ENCODE data around the gene TTN. TPM values are rescaled to one million over a fixed set of nuclear protein-coding genes. Genes with fewer than 3 reads are reported as not detected.

Gene TTN
- total and polyA plus RNA-seq, 2 of the 8 experiments (the other 6 are each of a cell fraction or from before 2014, with no cell fraction given): 0.30 to 9.7 TPM

DNA sequence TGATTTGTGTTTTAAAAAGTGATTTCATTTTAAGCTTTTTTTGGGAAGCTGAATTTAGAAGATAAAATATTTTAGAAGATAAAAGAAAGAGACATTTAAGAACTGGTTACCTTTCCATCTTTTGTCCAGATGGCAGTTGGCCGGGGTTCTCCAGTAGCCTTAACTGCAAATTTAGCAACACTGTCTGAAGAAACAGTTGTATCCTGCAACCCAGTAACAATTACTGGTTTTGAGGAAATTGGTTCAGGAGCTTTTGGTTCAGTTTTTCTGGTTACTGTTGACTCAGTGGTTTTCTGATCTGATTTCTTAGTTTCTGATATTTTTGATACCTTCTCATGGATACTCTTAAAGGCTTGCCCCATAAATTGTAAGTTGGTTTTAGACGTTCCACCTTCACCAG, 277.1 kb downstream of the TTN start:
- Histone ChIP-seq H4K91ac (replicated peaks; ENCODE audit: insufficient read length, low read length) (no peak overlapping the region), H3K23ac (ENCODE audit: insufficient read length) (no peak overlapping the region), H3K4ac (replicated peaks; ENCODE audit: insufficient read length, low read depth, low read length) (no peak overlapping the region), H2BK120ac (replicated peaks; ENCODE audit: low read depth, low read length) (no peak overlapping the region), H3K79me2 (ENCODE audit: control insufficient read depth in 1 of 2, insufficient read depth in 2 of 2, low read length in 2 of 2) (peaks cover 5 to 77% of the 10 kb centered on the region in 2 experiments; a peak in 3 of 4 replicates), H2BK12ac (ENCODE audit: low read depth, low read length) (no peak overlapping the region), H3K4me3 (ENCODE audit: extremely low read depth in 1 of 4, insufficient read depth in 2 of 4, low read depth in 3 of 4, low read length in 4 of 4) (no peak overlapping the region), H3K14ac (ENCODE audit: insufficient read length) (no peak overlapping the region), H2BK5ac (ENCODE audit: low read depth, low read length) (no peak overlapping the region), H4K8ac (ENCODE audit: extremely low read depth, insufficient read depth, low read length) (no peak overlapping the region), H3K56ac (replicated peaks; ENCODE audit: insufficient read length, low read depth, low read length) (no peak overlapping the region), H3K4me2 (ENCODE audit: insufficient read depth in 1 of 2, low read depth in 2 of 2, low read length in 2 of 2) (no peak overlapping the region), H4K20me1 (replicated peaks in 1 of 2; ENCODE audit: control insufficient read depth in 1 of 2, insufficient read depth in 2 of 2, low read length in 2 of 2) (peaks cover 0 to 7% of the 10 kb centered on the region in 2 experiments), H3K9ac (replicated peaks in 1 of 4; ENCODE audit: extremely low read depth in 1 of 4, low read depth in 3 of 4, low read length in 3 of 4) (no peak overlapping the region), H3K9me3 (ENCODE audit: insufficient read depth in 2 of 2, low read depth in 1 of 2, low read length in 1 of 2) (no peaks in the 10 kb centered on the region), H3K36me3 (ENCODE audit: control insufficient read depth in 2 of 4, insufficient read depth in 4 of 4, low read length in 3 of 4) (peaks cover 0 to 29% (median 14%) of the 10 kb centered on the region in 4 experiments; a peak in 6 of 8 replicates), H2AFZ (ENCODE audit: low read length) (no peak overlapping the region), H3K18ac (ENCODE audit: extremely low read depth, low read length) (no peak overlapping the region), H3K27me3 (replicated peaks in 1 of 4; ENCODE audit: control insufficient read depth in 3 of 4, extremely low read depth in 1 of 4, insufficient read depth in 3 of 4, low read length in 3 of 4) (no peaks in the 10 kb centered on the region), H2BK20ac (ENCODE audit: low read length) (no peak overlapping the region), H3K27ac (ENCODE audit: low read depth, low read length) (no peak overlapping the region), H3K79me1 (ENCODE audit: low read depth, low read length) (peaks cover 17% of the 10 kb centered on the region), H2BK15ac (ENCODE audit: low read length) (no peak overlapping the region), H2AK5ac (ENCODE audit: low read depth, low read length) (no peak overlapping the region), H4K5ac (ENCODE audit: insufficient read length, low read depth, low read length) (no peak overlapping the region), H3K4me1 (replicated peaks in 1 of 4; ENCODE audit: control insufficient read depth in 3 of 4, insufficient read depth in 4 of 4, low read length in 3 of 4) (peaks cover 0 to 3% (median 0%) of the 10 kb centered on the region in 4 experiments; a peak in 1 of 7 replicates), H3K23me2 (ENCODE audit: low read depth, low read length) (no peaks in the 10 kb centered on the region)
- 92% methylated on average over 2 of the region's 2 CpGs; no CpG with 5 or more reads in 1 of the 2 experiments for WGBS, 2 experiments (ENCODE audit: extremely low coverage in 1 of 2, insufficient coverage in 1 of 2, insufficient read length in 1 of 2, insufficient replicate concordance in 2 of 2, low coverage in 1 of 2, low lambda C conversion rate in 2 of 2, missing lambda C conversion rate in 1 of 2)
- CTCF ChIA-PET (ENCODE audit: partially characterized antibody): interaction anchor here (0.6 to 1.2 kb wide), 2 partner anchors 15 to 19 kb away, joined by 3 read pairs; no protein-coding TSS in a partner anchor
- DNase-seq (ENCODE audit: low read depth in 1 of 2, low spot score in 2 of 2): no peak
- no peak for FAIRE-seq
- POLR2A ChIA-PET (ENCODE audit: partially characterized antibody): interaction anchor here (1.0 kb wide), 1 partner anchor 16 kb away, joined by 4 read pairs; no protein-coding TSS in a partner anchor
- TF ChIP-seq SUZ12 (IDR thresholded peaks at IDR 0.05; ENCODE audit: low read length): no peak
- TF ChIP-seq TEAD4 (IDR thresholded peaks at IDR 0.05; ENCODE audit: low read depth, low read length): no peak
- TF ChIP-seq MAFK (IDR thresholded peaks at IDR 0.05; ENCODE audit: low read depth, low read length): no peak
- no peak for TF ChIP-seq SRF (IDR thresholded peaks at IDR 0.05; ENCODE audit: low read depth, low read length)
- no peak for TF ChIP-seq GTF2F1 (IDR thresholded peaks at IDR 0.05; ENCODE audit: borderline replicate concordance, low read depth, low read length)

Measured in H1 (cell line).